IPS-18a (cell line): ENCODE data around the gene TTC29.
"Not testable (repeated sequence)": the region's sequence is repeated elsewhere in the genome, so short reads cannot be mapped to it uniquely, and the experiment has no call there.

ENCODE experiments used
- H3K27ac ChIP-seq: one replicate; pipeline ENCODE4 v1.5.1; 2013; ENCODE audit warnings: low read length
- H3K27me3 ChIP-seq: one replicate; pipeline ENCODE4 v1.6.1; 2013; ENCODE audit warnings: mild to moderate bottlenecking, low read length; ENCODE audit not compliant: control insufficient read depth, insufficient read depth
- H3K36me3 ChIP-seq: one replicate; pipeline ENCODE4 v1.6.1; 2013; ENCODE audit warnings: low read depth, low read length; ENCODE audit not compliant: control insufficient read depth
- H3K4me1 ChIP-seq: one replicate; pipeline ENCODE4 v1.6.1; 2013; ENCODE audit warnings: low read depth, low read length; ENCODE audit not compliant: control insufficient read depth
- H3K4me3 ChIP-seq: one replicate; pipeline ENCODE4 v1.5.1; 2013; ENCODE audit warnings: low read length
- H3K9ac ChIP-seq: one replicate; pipeline ENCODE4 v1.6.1; 2013; ENCODE audit warnings: mild to moderate bottlenecking, low read length, moderate library complexity
- H3K9me3 ChIP-seq: one replicate; pipeline ENCODE4 v1.6.1; 2013; ENCODE audit warnings: low read depth, low read length; ENCODE audit not compliant: control insufficient read depth

The TTC29 gene

DNA sequence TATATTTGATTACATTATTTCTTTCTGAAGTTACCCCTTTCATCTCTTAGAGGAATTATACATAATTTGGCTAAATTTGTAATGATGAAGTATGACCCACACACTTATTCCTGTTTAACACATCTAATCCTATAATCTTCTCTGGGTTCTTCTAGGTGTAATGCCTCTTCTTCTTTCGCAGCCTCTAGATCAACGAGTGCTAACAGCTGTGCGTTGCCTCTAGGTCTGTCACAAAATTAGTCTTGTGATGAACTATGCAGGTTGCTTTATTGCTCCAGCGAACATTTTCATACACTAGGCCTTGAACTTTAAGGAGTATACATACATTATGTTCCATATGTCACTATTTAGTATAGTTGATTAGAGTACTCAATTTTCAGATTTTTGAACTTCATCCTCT, 89.9 kb downstream of the TTC29 start:
- Histone ChIP-seq H3K36me3 (no peaks in the 10 kb centered on the region), H3K27me3 (no peaks in the 10 kb centered on the region), H3K9me3 (no peaks in the 10 kb centered on the region), H3K4me1 (no peaks in the 10 kb centered on the region), H3K9ac (no peak overlapping the region), H3K4me3 (no peak overlapping the region), H3K27ac (no peak overlapping the region)

DNA sequence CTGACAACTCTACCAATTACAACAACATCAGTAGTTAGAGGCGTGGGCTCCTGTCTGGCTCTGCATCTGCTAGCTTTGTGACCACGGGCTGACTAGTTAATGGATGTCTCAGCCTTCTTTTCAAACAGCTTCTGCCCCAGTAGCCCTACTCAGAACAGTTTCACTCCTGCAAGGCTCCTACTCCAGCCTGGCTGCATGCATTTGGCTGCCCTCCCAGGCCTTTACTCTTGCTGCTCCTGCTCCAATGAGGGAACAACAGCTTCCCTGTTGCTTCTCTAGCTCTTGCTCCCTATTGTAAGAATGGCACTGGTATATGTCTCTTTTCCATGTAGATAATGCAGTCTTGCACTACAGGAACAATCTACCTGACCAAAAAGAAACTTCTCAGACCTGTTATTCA, 93.3 kb downstream of the TTC29 start:
- no peaks in the 10 kb centered on the region for H3K36me3 ChIP-seq
- no peak overlapping the region for H3K4me3 ChIP-seq
- no peaks in the 10 kb centered on the region for H3K9me3 ChIP-seq
- no peak overlapping the region for H3K9ac ChIP-seq
- H3K27me3 ChIP-seq: no peaks in the 10 kb centered on the region
- H3K4me1 ChIP-seq: no peaks in the 10 kb centered on the region
- no peak overlapping the region for H3K27ac ChIP-seq

DNA sequence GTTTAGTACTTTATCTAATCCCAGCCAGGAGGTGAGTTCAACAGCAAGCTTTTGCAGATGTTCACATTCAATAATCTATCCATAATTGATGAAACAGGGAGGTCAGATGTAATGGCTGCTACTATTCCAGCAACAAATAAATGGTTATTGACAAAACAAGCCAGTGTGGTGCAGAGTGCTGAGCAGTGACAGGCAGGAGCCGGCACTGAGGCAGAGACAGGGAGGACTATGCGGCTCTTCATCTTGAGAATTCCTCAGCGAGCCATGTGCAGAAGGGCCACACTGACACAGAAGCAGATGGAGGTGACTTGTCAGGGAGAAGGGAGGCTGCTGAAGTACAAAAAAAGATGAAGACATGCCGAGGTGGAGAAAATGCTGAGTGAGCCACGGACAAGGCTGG, 98.3 kb downstream of the TTC29 start:
- H3K4me3 ChIP-seq: no peak overlapping the region
- no peaks in the 10 kb centered on the region for H3K4me1 ChIP-seq
- H3K9me3 ChIP-seq: no peaks in the 10 kb centered on the region
- no peaks in the 10 kb centered on the region for H3K36me3 ChIP-seq
- no peak overlapping the region for H3K9ac ChIP-seq
- no peak overlapping the region for H3K27ac ChIP-seq
- no peaks in the 10 kb centered on the region for H3K27me3 ChIP-seq

- H3K27me3 ChIP-seq: no peaks in the 10 kb centered on the region
- no peaks in the 10 kb centered on the region for H3K9me3 ChIP-seq
- no peak overlapping the region for H3K9ac ChIP-seq
- no peaks in the 10 kb centered on the region for H3K36me3 ChIP-seq
- H3K4me3 ChIP-seq: no peak overlapping the region
- no peaks in the 10 kb centered on the region for H3K4me1 ChIP-seq
- no peak overlapping the region for H3K27ac ChIP-seq
These were observed 98.8 kb downstream of the TTC29 start for GRCh38 chr4:146846882-146847281.

GRCh38 chr4:146844761-146845160, 100.9 kb downstream of the TTC29 start:
- Histone ChIP-seq H3K4me1 (no peaks in the 10 kb centered on the region), H3K4me3 (no peak overlapping the region), H3K36me3 (no peaks in the 10 kb centered on the region), H3K9me3 (no peaks in the 10 kb centered on the region), H3K27ac (no peak overlapping the region), H3K27me3 (no peaks in the 10 kb centered on the region), H3K9ac (no peak overlapping the region)

- Histone ChIP-seq H3K27me3 (no peaks in the 10 kb centered on the region), H3K9me3 (no peaks in the 10 kb centered on the region), H3K27ac (no peak overlapping the region), H3K4me1 (no peaks in the 10 kb centered on the region), H3K36me3 (no peaks in the 10 kb centered on the region), H3K4me3 (no peak overlapping the region), H3K9ac (no peak overlapping the region)
These were observed 102.8 kb downstream of the TTC29 start for GRCh38 chr4:146842876-146843275.

DNA sequence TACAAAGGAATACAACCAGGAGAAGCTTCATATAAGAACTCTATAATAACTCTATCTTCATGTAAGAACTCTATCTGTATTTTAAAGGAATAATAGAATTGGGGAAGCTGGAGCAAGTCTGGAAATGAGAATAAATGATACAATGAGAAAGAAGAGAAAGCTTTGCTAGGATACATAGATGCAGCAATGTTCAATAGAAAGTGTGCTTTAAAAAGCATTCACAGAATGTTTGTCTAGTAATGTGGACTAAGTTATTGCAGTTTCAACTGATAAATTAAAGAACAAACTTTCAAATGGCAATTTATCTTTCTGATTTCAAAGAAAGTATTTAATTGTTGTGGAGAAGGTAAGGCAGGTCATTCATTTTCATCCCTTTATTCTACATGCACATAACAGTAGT, 104.9 kb downstream of the TTC29 start:
- Histone ChIP-seq H3K36me3 (no peaks in the 10 kb centered on the region), H3K27ac (no peak overlapping the region), H3K27me3 (no peaks in the 10 kb centered on the region), H3K4me1 (no peaks in the 10 kb centered on the region), H3K4me3 (no peak overlapping the region), H3K9ac (no peak overlapping the region), H3K9me3 (no peaks in the 10 kb centered on the region)

- Histone ChIP-seq H3K27ac (no peak overlapping the region), H3K4me3 (no peak overlapping the region), H3K4me1 (no peaks in the 10 kb centered on the region), H3K9me3 (no peaks in the 10 kb centered on the region), H3K27me3 (no peaks in the 10 kb centered on the region), H3K9ac (no peak overlapping the region), H3K36me3 (no peaks in the 10 kb centered on the region)
These were observed 110.6 kb downstream of the TTC29 start for GRCh38 chr4:146835096-146835495.

DNA sequence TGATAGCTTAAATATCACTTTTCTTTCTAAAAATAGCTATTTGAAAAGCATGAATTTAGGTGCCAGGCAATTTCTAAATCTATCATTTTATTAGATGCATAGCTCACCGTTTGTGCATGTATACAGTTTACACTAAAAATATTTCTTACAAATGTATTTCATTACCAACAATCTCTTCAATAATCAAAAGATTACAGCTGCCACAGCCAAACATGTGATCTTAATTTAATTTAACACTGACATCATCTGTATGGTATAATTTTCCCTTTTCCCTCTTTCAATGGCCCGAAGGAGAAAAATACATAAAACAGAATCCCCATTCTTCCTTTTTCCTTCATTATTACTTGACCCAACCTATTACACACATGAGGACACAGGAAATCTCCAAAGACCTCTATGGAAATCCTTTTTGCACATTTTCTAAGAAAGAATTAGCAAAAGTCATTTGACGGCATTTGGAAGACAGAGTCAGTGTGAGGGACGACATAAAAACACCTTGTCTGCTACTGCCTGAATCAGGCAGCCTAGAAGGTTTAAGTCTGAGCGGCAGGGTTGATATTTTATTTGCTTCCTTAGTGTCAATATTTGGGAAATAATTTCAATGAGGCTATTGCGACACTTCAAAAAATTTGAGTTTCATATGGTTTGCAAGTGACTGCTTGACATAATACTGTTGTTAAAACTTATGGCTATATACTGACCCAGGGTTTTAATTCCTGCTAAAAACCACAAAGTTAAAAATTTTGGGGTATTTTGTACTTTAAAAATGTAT, 111.2 kb downstream of the TTC29 start:
- H3K9me3 ChIP-seq: no peaks in the 10 kb centered on the region
- H3K27me3 ChIP-seq: no peaks in the 10 kb centered on the region
- H3K27ac ChIP-seq: no peak overlapping the region
- no peak overlapping the region for H3K9ac ChIP-seq
- H3K4me3 ChIP-seq: no peak overlapping the region
- H3K36me3 ChIP-seq: no peaks in the 10 kb centered on the region
- H3K4me1 ChIP-seq: no peaks in the 10 kb centered on the region

DNA sequence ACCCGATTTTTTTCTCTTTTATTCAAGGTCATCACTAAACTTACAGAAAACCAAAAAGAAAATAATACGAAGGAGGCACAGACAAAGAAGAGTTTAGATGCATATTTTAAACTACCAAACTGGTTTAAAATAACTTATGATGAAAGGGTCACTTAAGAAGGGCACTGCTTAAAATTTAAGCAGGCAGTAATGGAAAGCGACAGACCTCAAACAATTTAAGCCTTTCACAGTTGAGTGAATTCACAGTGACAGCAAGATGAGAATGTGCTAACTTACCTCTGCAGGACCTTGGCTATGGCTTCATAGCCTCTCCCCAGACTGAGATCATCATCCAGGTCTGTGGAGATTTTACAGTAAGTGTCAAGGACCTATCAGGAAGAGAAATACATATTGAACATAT, 112.1 kb downstream of the TTC29 start:
- no peaks in the 10 kb centered on the region for H3K4me1 ChIP-seq
- H3K27me3 ChIP-seq: no peaks in the 10 kb centered on the region
- no peak overlapping the region for H3K9ac ChIP-seq
- no peaks in the 10 kb centered on the region for H3K36me3 ChIP-seq
- H3K9me3 ChIP-seq: no peaks in the 10 kb centered on the region
- no peak overlapping the region for H3K4me3 ChIP-seq
- no peak overlapping the region for H3K27ac ChIP-seq

DNA sequence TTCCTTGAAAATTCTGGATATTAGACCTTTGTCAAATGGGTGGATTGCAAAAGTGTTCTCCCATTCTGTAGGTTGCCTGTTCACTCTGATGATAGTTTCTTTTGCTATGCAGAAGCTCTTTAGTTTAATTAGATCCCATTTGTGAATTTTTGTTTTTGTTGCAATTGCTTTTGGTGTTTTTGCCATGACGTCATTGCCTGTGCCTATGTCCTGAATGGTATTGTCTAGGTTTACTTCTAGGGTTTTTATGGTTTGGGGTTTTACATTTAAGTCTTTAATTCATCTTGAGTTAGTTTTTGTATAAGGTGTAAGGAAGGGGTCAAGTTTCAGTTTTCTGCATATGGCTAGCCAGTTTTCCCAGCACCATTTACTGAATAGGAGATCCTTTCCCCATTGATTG, 122.7 kb downstream of the TTC29 start:
- not testable (repeated sequence) for H3K27me3 ChIP-seq, H3K4me3 ChIP-seq, H3K27ac ChIP-seq, H3K9me3 ChIP-seq, H3K4me1 ChIP-seq, H3K36me3 ChIP-seq, H3K9ac ChIP-seq

- Histone ChIP-seq H3K9me3 (no peaks in the 10 kb centered on the region), H3K4me1 (no peaks in the 10 kb centered on the region), H3K27ac (no peak overlapping the region), H3K9ac (no peak overlapping the region), H3K4me3 (no peak overlapping the region), H3K36me3 (no peaks in the 10 kb centered on the region), H3K27me3 (no peaks in the 10 kb centered on the region)
These were observed 130.9 kb downstream of the TTC29 start for GRCh38 chr4:146814750-146815149.
